A549 (cell line): ENCODE results near the gene AHNAK2. TPM values are rescaled to one million over a fixed set of nuclear protein-coding genes. Genes with fewer than 3 reads are reported as not detected.
A peak's percentile ranks its signal among the peaks of the same experiment; 100 is the strongest.

Source experiments
- ATAC-seq, 2 experiments: fragments of 200-7000 bp in 1 of 2; fragments of >200 bp in 1 of 2; cut with Nextera tagmentation in 1 of 2; cut with Tn5 transposase in 1 of 2; 3 replicates each; pipeline versions ENCODE4 v1.8.0 to v1.9.1; 2018 to 2020; ENCODE audit warnings: mild to moderate bottlenecking in 1 of 2, moderate library complexity in 1 of 2
- CTCF ChIA-PET: fragments of 300-600 bp; sonication (Branson Sonifier 250); formaldehyde crosslinking; extraction: SDS; loops from one replicate; lab custom pipeline; 2021; ENCODE audit warnings: antibody characterized with exemption, inconsistent platforms; lab: Yijun Ruan, JAX
- POLR2A ChIA-PET: fragments of 350-600 bp; formaldehyde crosslinking; extraction: SDS; loops from one replicate; lab custom pipeline; 2021; ENCODE audit warnings: antibody characterized with exemption, inconsistent platforms; lab: Yijun Ruan, JAX
- DNase-seq, 2 experiments: peaks; one replicate each; pipeline versions ENCODE4 v3.0.0 to v3.0.0-alpha.2; 2011 to 2016; ENCODE audit warnings: low read depth in 1 of 2, low spot score in 1 of 2
- FAIRE-seq: peaks from 2 replicates; lab custom pipeline; 2011; peaks lifted over from hg19 to GRCh38; lab: Jason Lieb, UNC
- H3K27ac ChIP-seq, 2 experiments: fragments of >200 bp; sonication (Bioruptor Twin); formaldehyde crosslinking; 3 replicates each; pipeline ENCODE4 v1.5.1; 2016 to 2017
- H3K4me1 ChIP-seq: fragments of >200 bp; sonication (Bioruptor Twin); formaldehyde crosslinking; 3 replicates; pipeline ENCODE4 v1.6.1; 2016
- H3K4me2 ChIP-seq: fragments of >200 bp; sonication (Bioruptor Twin); formaldehyde crosslinking; 3 replicates; pipeline ENCODE4 v1.6.1; 2016
- H3K4me3 ChIP-seq: fragments of >200 bp; sonication (Bioruptor Twin); formaldehyde crosslinking; 3 replicates; pipeline ENCODE4 v1.5.1; 2016
- H3K9me3 ChIP-seq: fragments of >200 bp; sonication (Bioruptor Twin); formaldehyde crosslinking; 3 replicates; pipeline ENCODE4 v1.6.1; 2016
- ATOH8 ChIP-seq: fragments of 250-450 bp; sonication (Bioruptor Pico); IDR thresholded peaks from 2 replicates; pipeline ENCODE4 v1.5.0; 2020; ENCODE audit warnings: low read depth, mild to moderate bottlenecking, moderate library complexity
- BCL3 ChIP-seq: fragments of >200 bp; sonication (Bioruptor Twin); formaldehyde crosslinking; IDR thresholded peaks from 3 replicates; pipeline ENCODE4 v1.6.1; 2016
- BHLHE40 ChIP-seq: IDR thresholded peaks from 2 replicates; pipeline ENCODE4 v1.6.1; 2012; ENCODE audit warnings: low read depth, low read length, inconsistent platforms
- CBX2 ChIP-seq: fragments of 200-600 bp; sonication (generic); IDR thresholded peaks from 2 replicates; pipeline ENCODE4 v1.6.1; 2016; ENCODE audit warnings: low read depth, mild to moderate bottlenecking, borderline replicate concordance
- CHD2 ChIP-seq: fragments of 150-350 bp; IDR thresholded peaks from 2 replicates; pipeline ENCODE4 v1.6.1; 2014; ENCODE audit warnings: low read length; ENCODE audit not compliant: partially characterized antibody
- CHD4 ChIP-seq: fragments of 200-600 bp; sonication (generic); IDR thresholded peaks from 2 replicates; pipeline ENCODE4 v1.6.1; 2016; ENCODE audit warnings: antibody characterized with exemption, mild to moderate bottlenecking, borderline replicate concordance
- EHF ChIP-seq: fragments of 250-450 bp; sonication (Bioruptor Pico); IDR thresholded peaks from 2 replicates; pipeline ENCODE4 v1.5.0; 2020; ENCODE audit warnings: mild to moderate bottlenecking
- EP300 ChIP-seq, 2 experiments: fragments of >200 bp; sonication (Bioruptor Twin); formaldehyde crosslinking; IDR thresholded peaks; 2 replicates in 1 of 2; 3 replicates in 1 of 2; pipeline ENCODE4 v1.6.1; 2016 to 2017
- FOSL2 ChIP-seq, 2 experiments: fragments of 450-650 bp in 1 of 2; fragments of >200 bp in 1 of 2; sonication (Bioruptor Twin) in 1 of 2; formaldehyde crosslinking; IDR thresholded peaks; 2 replicates each; pipeline versions ENCODE4 v1.5.0 to v1.6.1; 2016 to 2020; ENCODE audit warnings: mild to moderate bottlenecking in 1 of 2, moderate library complexity in 1 of 2
- FOXS1 ChIP-seq: fragments of 250-450 bp; sonication (Bioruptor Pico); IDR thresholded peaks from 2 replicates; pipeline ENCODE4 v1.5.0; 2020; ENCODE audit warnings: mild to moderate bottlenecking, moderate library complexity
- HDAC2 ChIP-seq: fragments of 200-600 bp; sonication (generic); IDR thresholded peaks from 2 replicates; pipeline ENCODE4 v1.6.1; 2016
- HEYL ChIP-seq: fragments of 250-450 bp; sonication (Bioruptor Pico); IDR thresholded peaks from 2 replicates; pipeline ENCODE4 v1.8.0; 2021; ENCODE audit warnings: mild to moderate bottlenecking, moderate library complexity
- HOXB5 ChIP-seq: fragments of 250-450 bp; sonication (Bioruptor Pico); IDR thresholded peaks from 2 replicates; pipeline ENCODE4 v1.5.0; 2020; ENCODE audit warnings: mild to moderate bottlenecking, moderate library complexity
- JUN ChIP-seq, 2 experiments: fragments of >200 bp; sonication (Bioruptor Twin); formaldehyde crosslinking; IDR thresholded peaks; 2 replicates in 1 of 2; 3 replicates in 1 of 2; pipeline ENCODE4 v1.6.1; 2016 to 2017
- MAFK ChIP-seq: fragments of 450-650 bp; IDR thresholded peaks from 2 replicates; pipeline ENCODE4 v1.6.1; 2014; ENCODE audit not compliant: partially characterized antibody
- MAZ ChIP-seq: fragments of 150-350 bp; IDR thresholded peaks from 2 replicates; pipeline ENCODE4 v1.6.1; 2014; ENCODE audit warnings: antibody characterized with exemption, low read depth, low read length, borderline replicate concordance
- MYC ChIP-seq: IDR thresholded peaks from 2 replicates; pipeline ENCODE4 v1.6.1; 2012; ENCODE audit warnings: mild to moderate bottlenecking, inconsistent platforms, low read length, improper control_type of control experiment, borderline replicate concordance
- NFE2L2 ChIP-seq: fragments of 150-350 bp; conservative IDR thresholded peaks from 2 replicates; pipeline ENCODE4 v1.6.1; 2014; ENCODE audit warnings: low read length
- PBX3 ChIP-seq: IDR thresholded peaks from 2 replicates; pipeline ENCODE4 v1.6.1; 2012
- PHF8 ChIP-seq: fragments of 200-600 bp; sonication (generic); IDR thresholded peaks from 2 replicates; pipeline ENCODE4 v1.6.1; 2016; ENCODE audit warnings: low read depth, mild to moderate bottlenecking, antibody characterized with exemption, moderate library complexity, borderline replicate concordance
- POLR2A ChIP-seq: IDR thresholded peaks from 2 replicates; pipeline ENCODE4 v1.6.1; 2012; ENCODE audit warnings: mild to moderate bottlenecking, low read length
- RAD21 ChIP-seq, 2 experiments: fragments of >200 bp in 1 of 2; sonication (Bioruptor Twin) in 1 of 2; formaldehyde crosslinking in 1 of 2; IDR thresholded peaks in 1 of 2; conservative IDR thresholded peaks in 1 of 2; 2 replicates in 1 of 2; 3 replicates in 1 of 2; pipeline ENCODE4 v1.6.1; 2012 to 2018; ENCODE audit warnings: inconsistent platforms in 1 of 2
- RCOR1 ChIP-seq: fragments of 150-350 bp; IDR thresholded peaks from 2 replicates; pipeline ENCODE4 v1.6.1; 2014; ENCODE audit warnings: antibody characterized with exemption, low read length, low read depth
- TFCP2L1 ChIP-seq: fragments of 250-450 bp; sonication (Bioruptor Pico); IDR thresholded peaks from 2 replicates; pipeline ENCODE4 v1.5.0; 2021; ENCODE audit warnings: mild to moderate bottlenecking
- TP53 ChIP-seq: fragments of 250-450 bp; sonication (Bioruptor Pico); IDR thresholded peaks from 2 replicates; pipeline ENCODE4 v1.5.0; 2021; ENCODE audit warnings: mild to moderate bottlenecking, moderate library complexity
- ZFP36 ChIP-seq: fragments of 450-650 bp; IDR thresholded peaks from 2 replicates; pipeline ENCODE4 v1.6.1; 2014; ENCODE audit warnings: borderline replicate concordance; ENCODE audit not compliant: partially characterized antibody
- ZNF302 ChIP-seq: fragments of 250-450 bp; sonication (Bioruptor Pico); IDR thresholded peaks from 2 replicates; pipeline ENCODE4 v1.9.0; 2021; ENCODE audit warnings: inconsistent platforms, mild to moderate bottlenecking, moderate library complexity
- WGBS: methylation state at CpG from one replicate; pipeline ENCODE4 v1.1.6; 2017; ENCODE audit errors: missing lambda C conversion rate; 5-methylcytosine and 5-hydroxymethylcytosine counted together
- polyA plus RNA-seq, 4 experiments: library from polyadenylated mRNA; depleted of rRNA in 3 of 4; stranded (reverse); fragments of >200 nt; fragmentation: RNase III in 1 of 4; extraction: RNeasy Plus Mini Kit Qiagen cat#74134 plus additional on column Dnase treatment in 1 of 4; gene quantifications; 2 replicates in 3 of 4; 3 replicates in 1 of 4; pipeline ENCODE4 v1.2.3, GENCODE V29; 2011 to 2017
- TF ChIP-seq, protein P1 (sequence below): IDR thresholded peaks from 2 replicates; pipeline ENCODE4 v1.6.1; 2012; ENCODE audit warnings: low read depth, borderline replicate concordance
- TF ChIP-seq, protein P2 (sequence below): fragments of 150-350 bp; IDR thresholded peaks from 2 replicates; pipeline ENCODE4 v1.6.1; 2014; ENCODE audit warnings: low read depth, mild to moderate bottlenecking, low read length
- TF ChIP-seq, protein P3 (sequence below): fragments of 200-600 bp; sonication (generic); IDR thresholded peaks from 2 replicates; pipeline ENCODE4 v1.6.1; 2016; ENCODE audit warnings: antibody characterized with exemption, mild to moderate bottlenecking, moderate library complexity

AHNAK2 gene
- polyA plus RNA-seq, 2 of the 4 experiments (the other 2 are of a cell fraction) = 43.3 to 43.7 TPM

DNA sequence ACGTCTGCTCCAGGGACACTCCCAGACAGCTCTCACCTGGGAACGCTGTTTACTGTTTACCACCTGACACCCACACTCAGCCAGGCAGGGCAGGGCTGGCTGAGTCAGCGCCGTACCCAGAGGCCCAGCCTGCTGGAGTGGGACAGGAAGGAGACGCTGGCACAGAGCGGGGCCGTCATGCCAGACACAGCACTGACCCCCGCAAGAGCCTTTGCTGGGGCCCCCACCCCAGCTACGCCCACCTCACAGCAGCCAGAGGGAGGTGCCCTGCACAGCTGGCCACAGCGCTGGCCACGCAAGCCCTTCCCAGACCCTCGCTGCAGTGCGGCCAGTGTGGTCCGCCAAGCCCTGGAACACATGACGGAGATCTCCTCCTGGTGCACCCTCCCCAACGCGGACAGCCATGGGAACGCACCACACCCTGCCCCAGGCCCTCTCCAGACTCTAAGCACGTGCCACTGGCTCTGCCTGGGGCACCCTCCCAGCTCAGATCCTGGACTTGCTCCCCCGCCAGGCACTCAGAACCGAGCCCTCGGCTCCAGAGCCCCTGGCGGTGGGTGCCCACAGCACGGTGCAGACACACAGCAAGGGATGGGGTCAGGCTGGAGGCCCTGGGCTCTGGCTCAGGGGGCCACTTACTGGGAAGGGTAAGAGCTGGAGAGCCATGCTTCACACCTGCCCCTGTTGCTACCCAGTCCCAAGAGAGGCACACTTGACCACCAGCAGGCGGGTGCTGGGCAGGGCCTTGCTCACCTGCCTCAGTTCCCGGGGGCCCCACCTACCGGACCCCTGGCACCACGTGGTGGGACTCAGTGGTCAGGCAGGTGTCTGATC is 5.7 kb downstream of the AHNAK2 start:
- Histone ChIP-seq H3K4me2 (peak overlapping the region; percentile 97), H3K9me3 (no peaks in the 10 kb centered on the region), H3K27ac (peak overlapping the region; percentile 97 to 99), H3K4me1 (peaks cover 90% of the 10 kb centered on the region), H3K4me3 (peak overlapping the region; percentile 11; the same call in 1 of the 3 replicates)
- POLR2A ChIA-PET = interaction anchor here (0.6 to 3.8 kb wide), 9 partner anchors 13 to 119 kb away, joined by 3 to 76 read pairs (median 6); partner anchors contain the start of genes CDCA4 and CLBA1
- peak; percentile 79 to 93 for DNase-seq
- CTCF ChIA-PET = interaction anchor here (0.5 to 6.6 kb wide), 19 partner anchors 8 to 204 kb away, joined by 3 to 235 read pairs (median 7); partner anchors contain the start of gene CDCA4
- 15% methylated on average over 12 of the region's 28 CpGs for WGBS
- FAIRE-seq = no peak
- ATAC-seq = peak; percentile 19 to 37
- no peak for TF ChIP-seq HDAC2
- peak; percentile 75 for TF ChIP-seq MAFK
- peak; percentile 60 for TF ChIP-seq FOSL2 (IDR thresholded peaks at IDR 0.05)
- TF ChIP-seq FOSL2 (CRISPR knock-in tag; IDR thresholded peaks at IDR 0.05) = peak; percentile 90
- TF ChIP-seq EHF (CRISPR knock-in tag) = peak; percentile 87
- TF ChIP-seq, protein P1, sequence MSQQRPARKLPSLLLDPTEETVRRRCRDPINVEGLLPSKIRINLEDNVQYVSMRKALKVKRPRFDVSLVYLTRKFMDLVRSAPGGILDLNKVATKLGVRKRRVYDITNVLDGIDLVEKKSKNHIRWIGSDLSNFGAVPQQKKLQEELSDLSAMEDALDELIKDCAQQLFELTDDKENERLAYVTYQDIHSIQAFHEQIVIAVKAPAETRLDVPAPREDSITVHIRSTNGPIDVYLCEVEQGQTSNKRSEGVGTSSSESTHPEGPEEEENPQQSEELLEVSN = no peak
- TF ChIP-seq HOXB5 (CRISPR knock-in tag) = peak; percentile 76; the same call in 1 of the 2 replicates
- TF ChIP-seq JUN (IDR thresholded peaks at IDR 0.05) = peak; percentile 46 to 66; a peak in 1 of 5 replicates
- peak; percentile 50; the same call in 1 of the 2 replicates for TF ChIP-seq TP53 (CRISPR knock-in tag)
- TF ChIP-seq MYC = 0 out of 2 replicates have a peak, but pooled peaks have one; percentile 49
- no peak for TF ChIP-seq RCOR1
- TF ChIP-seq RAD21 (conservative IDR thresholded peaks at IDR 0.05 in 1 of 2, IDR thresholded peaks at IDR 0.05 in 1 of 2) = 0 out of 5 replicates have a peak, but pooled peaks of 1 of the 2 experiments have one; percentile 7
- no peak for TF ChIP-seq CBX2
- TF ChIP-seq EP300 (IDR thresholded peaks at IDR 0.05) = peak in 1 of 2 experiments; percentile 51; a peak in 2 of 5 replicates
- TF ChIP-seq ZNF302 = peak; percentile 63
- peak; percentile 83 for TF ChIP-seq HEYL
- TF ChIP-seq POLR2A = no peak
- TF ChIP-seq PHF8 = no peak
- TF ChIP-seq BCL3 = 0 out of 3 replicates have a peak, but pooled peaks have one; percentile 15
- TF ChIP-seq ZFP36 = no peak
- TF ChIP-seq PBX3 = peak; percentile 60; the same call in 1 of the 2 replicates
- TF ChIP-seq, protein P2, sequence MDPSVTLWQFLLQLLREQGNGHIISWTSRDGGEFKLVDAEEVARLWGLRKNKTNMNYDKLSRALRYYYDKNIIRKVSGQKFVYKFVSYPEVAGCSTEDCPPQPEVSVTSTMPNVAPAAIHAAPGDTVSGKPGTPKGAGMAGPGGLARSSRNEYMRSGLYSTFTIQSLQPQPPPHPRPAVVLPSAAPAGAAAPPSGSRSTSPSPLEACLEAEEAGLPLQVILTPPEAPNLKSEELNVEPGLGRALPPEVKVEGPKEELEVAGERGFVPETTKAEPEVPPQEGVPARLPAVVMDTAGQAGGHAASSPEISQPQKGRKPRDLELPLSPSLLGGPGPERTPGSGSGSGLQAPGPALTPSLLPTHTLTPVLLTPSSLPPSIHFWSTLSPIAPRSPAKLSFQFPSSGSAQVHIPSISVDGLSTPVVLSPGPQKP = no peak
- peak; percentile 14 for TF ChIP-seq TFCP2L1 (CRISPR knock-in tag)
- peak; percentile 11 for TF ChIP-seq CHD2
- TF ChIP-seq MAZ = no peak
- TF ChIP-seq CHD4 = 0 out of 2 replicates have a peak, but pooled peaks have one; percentile 18
- no peak for TF ChIP-seq NFE2L2
- peak; percentile 77 for TF ChIP-seq BHLHE40
- peak; percentile 63; the same call in 1 of the 2 replicates for TF ChIP-seq FOXS1
- TF ChIP-seq ATOH8 (CRISPR knock-in tag) = peak; percentile 78
- TF ChIP-seq, protein P3, sequence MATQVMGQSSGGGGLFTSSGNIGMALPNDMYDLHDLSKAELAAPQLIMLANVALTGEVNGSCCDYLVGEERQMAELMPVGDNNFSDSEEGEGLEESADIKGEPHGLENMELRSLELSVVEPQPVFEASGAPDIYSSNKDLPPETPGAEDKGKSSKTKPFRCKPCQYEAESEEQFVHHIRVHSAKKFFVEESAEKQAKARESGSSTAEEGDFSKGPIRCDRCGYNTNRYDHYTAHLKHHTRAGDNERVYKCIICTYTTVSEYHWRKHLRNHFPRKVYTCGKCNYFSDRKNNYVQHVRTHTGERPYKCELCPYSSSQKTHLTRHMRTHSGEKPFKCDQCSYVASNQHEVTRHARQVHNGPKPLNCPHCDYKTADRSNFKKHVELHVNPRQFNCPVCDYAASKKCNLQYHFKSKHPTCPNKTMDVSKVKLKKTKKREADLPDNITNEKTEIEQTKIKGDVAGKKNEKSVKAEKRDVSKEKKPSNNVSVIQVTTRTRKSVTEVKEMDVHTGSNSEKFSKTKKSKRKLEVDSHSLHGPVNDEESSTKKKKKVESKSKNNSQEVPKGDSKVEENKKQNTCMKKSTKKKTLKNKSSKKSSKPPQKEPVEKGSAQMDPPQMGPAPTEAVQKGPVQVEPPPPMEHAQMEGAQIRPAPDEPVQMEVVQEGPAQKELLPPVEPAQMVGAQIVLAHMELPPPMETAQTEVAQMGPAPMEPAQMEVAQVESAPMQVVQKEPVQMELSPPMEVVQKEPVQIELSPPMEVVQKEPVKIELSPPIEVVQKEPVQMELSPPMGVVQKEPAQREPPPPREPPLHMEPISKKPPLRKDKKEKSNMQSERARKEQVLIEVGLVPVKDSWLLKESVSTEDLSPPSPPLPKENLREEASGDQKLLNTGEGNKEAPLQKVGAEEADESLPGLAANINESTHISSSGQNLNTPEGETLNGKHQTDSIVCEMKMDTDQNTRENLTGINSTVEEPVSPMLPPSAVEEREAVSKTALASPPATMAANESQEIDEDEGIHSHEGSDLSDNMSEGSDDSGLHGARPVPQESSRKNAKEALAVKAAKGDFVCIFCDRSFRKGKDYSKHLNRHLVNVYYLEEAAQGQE = no peak
